HCT116 (cell line): ENCODE results near the gene UBE2V1.

ENCODE experiments used
- CTCF ChIP-seq, 3 experiments: fragments of 200-600 bp in 1 of 3; sonication (generic) in 1 of 3; IDR thresholded peaks in 2 of 3; conservative IDR thresholded peaks in 1 of 3; 2 replicates each; pipeline ENCODE4 v1.5.1; 2012 to 2017; ENCODE audit warnings: low read depth in 2 of 3, low read length in 2 of 3, antibody characterized with exemption in 1 of 3, borderline replicate concordance in 1 of 3, control low read depth in 1 of 3, mild to moderate bottlenecking in 1 of 3, mixed read lengths in 1 of 3, mixed run types in 1 of 3, moderate library complexity in 1 of 3; ENCODE audit not compliant: insufficient read depth in 1 of 3
- POLR2AphosphoS5 ChIP-seq: IDR thresholded peaks from 2 replicates; pipeline ENCODE4 v1.6.1; 2011; ENCODE audit warnings: mild to moderate bottlenecking, low read depth, low read length, moderate library complexity
- ZNF274 ChIP-seq: fragments of 200-500 bp; sonication (Bioruptor generic); IDR thresholded peaks from 2 replicates; pipeline ENCODE4 v1.6.1; 2014; ENCODE audit warnings: mild to moderate bottlenecking, low read depth, low read length, inconsistent platforms

GRCh38 chr20:50037575-50037974, 75.4 kb downstream of the UBE2V1 start:
- TF ChIP-seq POLR2AphosphoS5 (no peak), CTCF (IDR thresholded peaks at IDR 0.05 in 2 of 3, conservative IDR thresholded peaks at IDR 0.05 in 1 of 3; ENCODE audit: borderline replicate concordance in 1 of 3, insufficient read depth in 1 of 3, low read depth in 2 of 3, low read length in 2 of 3) (no peak), ZNF274 (no peak)
